ENCODE results near the gene FILIP1.

The FILIP1 gene

DNA sequence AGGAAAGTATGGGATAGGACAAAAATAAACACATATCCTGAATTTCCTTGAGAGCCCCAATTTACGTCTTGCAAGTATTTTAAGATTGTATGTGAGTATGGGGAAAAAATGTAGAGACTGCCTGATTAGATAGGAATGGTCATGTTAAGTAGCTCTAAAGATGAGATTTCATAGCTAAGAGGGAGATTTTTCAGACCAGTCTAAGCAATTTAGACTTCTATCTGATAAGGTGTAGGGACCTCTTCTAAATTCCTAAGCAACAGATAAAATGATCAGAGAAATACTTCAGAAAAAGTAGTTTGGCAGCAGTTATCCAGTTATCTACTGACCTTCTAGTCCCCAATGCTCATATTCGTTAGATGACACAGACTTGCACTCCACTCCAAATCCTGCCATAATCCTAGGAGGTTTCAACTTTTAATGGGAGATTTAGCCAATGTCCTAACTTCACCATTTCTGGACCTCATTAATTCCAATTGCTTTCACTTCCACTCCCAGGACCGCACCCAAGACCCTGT is 90.0 kb downstream of the FILIP1 start:
- H3K27ac ChIP-seq (ENCODE audit: low read depth, low read length) = no peak overlapping the region
- H4K20me1 ChIP-seq (ENCODE audit: low read depth, low read length) = no peaks in the 10 kb centered on the region
- no peak overlapping the region for H3K4me2 ChIP-seq (ENCODE audit: low read depth, low read length, poor library complexity, severe bottlenecking)
- no peaks in the 10 kb centered on the region for H3K79me2 ChIP-seq (ENCODE audit: insufficient read depth, low read length)
- H3K9ac ChIP-seq (ENCODE audit: low read length) = no peak overlapping the region
- no peaks in the 10 kb centered on the region for H3K36me3 ChIP-seq (ENCODE audit: low read length)
- H3K27me3 ChIP-seq (ENCODE audit: low read length) = no peaks in the 10 kb centered on the region
- H3F3A ChIP-seq (ENCODE audit: insufficient read depth) = no peaks in the 10 kb centered on the region
- TF ChIP-seq EZH2phosphoT487 (conservative IDR thresholded peaks at IDR 0.05; ENCODE audit: low read length) = no peak
- no peak overlapping the region for H2AFZ ChIP-seq (ENCODE audit: low read depth, low read length, severe bottlenecking)
- no peaks in the 10 kb centered on the region for H3K9me3 ChIP-seq (ENCODE audit: insufficient read depth, low read length)
- H3K9me2 ChIP-seq (replicated peaks; ENCODE audit: insufficient read depth, low read length) = no peaks in the 10 kb centered on the region
- H3K4me3 ChIP-seq (ENCODE audit: insufficient read depth, low read length, poor library complexity, severe bottlenecking) = no peak overlapping the region

DNA sequence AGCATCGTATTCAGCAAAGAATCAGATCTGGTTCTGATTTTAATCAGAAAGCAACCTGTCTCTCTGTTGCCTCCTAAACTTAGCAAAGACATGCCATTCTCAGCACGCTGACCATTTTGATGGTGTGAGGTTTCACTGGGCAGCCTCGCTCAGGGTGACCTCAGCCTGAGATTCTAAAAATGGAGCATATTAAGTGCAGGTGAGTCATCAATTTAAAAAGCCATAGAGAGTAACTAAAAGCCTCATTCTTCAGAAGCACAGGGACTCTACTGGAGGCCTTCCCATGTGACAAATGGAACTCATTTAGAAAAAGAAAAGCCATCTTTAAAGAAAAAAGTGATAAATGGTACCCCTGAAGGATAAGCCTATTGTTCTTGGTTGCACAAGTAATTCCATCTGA is 91.3 kb downstream of the FILIP1 start:
- H3K27me3 ChIP-seq (ENCODE audit: low read length) = no peaks in the 10 kb centered on the region
- TF ChIP-seq, protein P1, sequence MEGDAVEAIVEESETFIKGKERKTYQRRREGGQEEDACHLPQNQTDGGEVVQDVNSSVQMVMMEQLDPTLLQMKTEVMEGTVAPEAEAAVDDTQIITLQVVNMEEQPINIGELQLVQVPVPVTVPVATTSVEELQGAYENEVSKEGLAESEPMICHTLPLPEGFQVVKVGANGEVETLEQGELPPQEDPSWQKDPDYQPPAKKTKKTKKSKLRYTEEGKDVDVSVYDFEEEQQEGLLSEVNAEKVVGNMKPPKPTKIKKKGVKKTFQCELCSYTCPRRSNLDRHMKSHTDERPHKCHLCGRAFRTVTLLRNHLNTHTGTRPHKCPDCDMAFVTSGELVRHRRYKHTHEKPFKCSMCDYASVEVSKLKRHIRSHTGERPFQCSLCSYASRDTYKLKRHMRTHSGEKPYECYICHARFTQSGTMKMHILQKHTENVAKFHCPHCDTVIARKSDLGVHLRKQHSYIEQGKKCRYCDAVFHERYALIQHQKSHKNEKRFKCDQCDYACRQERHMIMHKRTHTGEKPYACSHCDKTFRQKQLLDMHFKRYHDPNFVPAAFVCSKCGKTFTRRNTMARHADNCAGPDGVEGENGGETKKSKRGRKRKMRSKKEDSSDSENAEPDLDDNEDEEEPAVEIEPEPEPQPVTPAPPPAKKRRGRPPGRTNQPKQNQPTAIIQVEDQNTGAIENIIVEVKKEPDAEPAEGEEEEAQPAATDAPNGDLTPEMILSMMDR (IDR thresholded peaks at IDR 0.05; ENCODE audit: insufficient read depth, low read length, poor library complexity, severe bottlenecking) = no peak
- no peak for TF ChIP-seq EZH2phosphoT487 (conservative IDR thresholded peaks at IDR 0.05; ENCODE audit: low read length)
- no peak overlapping the region for H2AFZ ChIP-seq (ENCODE audit: low read depth, low read length, severe bottlenecking)
- no peak overlapping the region for H3K9ac ChIP-seq (ENCODE audit: low read length)
- H3K79me2 ChIP-seq (ENCODE audit: insufficient read depth, low read length) = no peaks in the 10 kb centered on the region
- no peaks in the 10 kb centered on the region for H3K9me3 ChIP-seq (ENCODE audit: insufficient read depth, low read length)
- H3K27ac ChIP-seq (ENCODE audit: low read depth, low read length) = no peak overlapping the region
- H3K4me2 ChIP-seq (ENCODE audit: low read depth, low read length, poor library complexity, severe bottlenecking) = no peak overlapping the region
- H3K4me3 ChIP-seq (ENCODE audit: insufficient read depth, low read length, poor library complexity, severe bottlenecking) = no peak overlapping the region
- H4K20me1 ChIP-seq (ENCODE audit: low read depth, low read length) = no peaks in the 10 kb centered on the region
- no peaks in the 10 kb centered on the region for H3K9me2 ChIP-seq (replicated peaks; ENCODE audit: insufficient read depth, low read length)
- H3F3A ChIP-seq (ENCODE audit: insufficient read depth) = no peaks in the 10 kb centered on the region
- H3K36me3 ChIP-seq (ENCODE audit: low read length) = no peaks in the 10 kb centered on the region

DNA sequence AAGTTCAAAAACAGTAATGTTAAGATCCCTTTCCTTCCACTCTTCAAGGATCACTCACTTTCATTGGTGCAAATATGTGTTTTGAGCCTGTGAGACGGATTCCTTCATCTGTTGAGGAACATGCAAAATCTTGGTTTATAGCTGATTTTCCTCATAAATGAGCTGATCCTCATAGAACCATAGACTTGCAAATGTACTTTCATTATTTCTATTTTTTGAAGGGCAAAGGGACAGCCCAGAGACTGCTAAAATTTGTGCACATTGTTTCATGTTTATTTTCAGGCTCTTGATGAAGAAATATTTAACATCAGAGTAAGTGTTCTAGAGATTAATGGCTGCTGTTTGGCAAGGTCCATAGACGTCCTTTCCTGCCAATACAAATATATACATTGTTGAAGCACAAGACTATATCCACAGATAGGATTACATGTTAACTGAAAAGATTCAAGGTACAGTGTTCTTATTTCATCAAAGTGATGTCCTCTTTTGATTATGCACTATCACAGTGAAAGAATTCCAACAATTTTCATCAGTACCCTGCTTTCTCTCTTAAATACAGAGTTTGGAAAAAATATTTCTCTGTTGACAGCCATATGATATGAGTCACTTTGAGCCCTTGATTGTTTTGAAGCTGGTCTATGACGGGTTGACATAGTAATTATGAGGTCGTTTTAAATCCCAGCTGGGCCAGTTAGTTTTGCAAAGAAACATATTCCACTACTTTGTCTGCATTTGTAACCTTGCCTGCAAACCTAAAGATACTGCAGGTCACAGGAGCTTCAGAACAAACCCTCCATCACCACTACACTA is 95.7 kb downstream of the FILIP1 start:
- Histone ChIP-seq H3K9me3 (ENCODE audit: insufficient read depth, low read length) (no peaks in the 10 kb centered on the region), H3K36me3 (ENCODE audit: low read length) (no peaks in the 10 kb centered on the region), H3K9ac (ENCODE audit: low read length) (no peak overlapping the region), H2AFZ (ENCODE audit: low read depth, low read length, severe bottlenecking) (no peak overlapping the region), H3K79me2 (ENCODE audit: insufficient read depth, low read length) (no peaks in the 10 kb centered on the region), H3K9me2 (replicated peaks; ENCODE audit: insufficient read depth, low read length) (no peaks in the 10 kb centered on the region), H4K20me1 (ENCODE audit: low read depth, low read length) (no peaks in the 10 kb centered on the region), H3K27me3 (ENCODE audit: low read length) (no peaks in the 10 kb centered on the region), H3K27ac (ENCODE audit: low read depth, low read length) (no peak overlapping the region), H3K4me2 (ENCODE audit: low read depth, low read length, poor library complexity, severe bottlenecking) (no peak overlapping the region), H3F3A (ENCODE audit: insufficient read depth) (no peaks in the 10 kb centered on the region), H3K4me3 (ENCODE audit: insufficient read depth, low read length, poor library complexity, severe bottlenecking) (no peak overlapping the region)
- TF ChIP-seq, protein P1 (IDR thresholded peaks at IDR 0.05; ENCODE audit: insufficient read depth, low read length, poor library complexity, severe bottlenecking) = no peak
- no peak for TF ChIP-seq EZH2phosphoT487 (conservative IDR thresholded peaks at IDR 0.05; ENCODE audit: low read length)

DNA sequence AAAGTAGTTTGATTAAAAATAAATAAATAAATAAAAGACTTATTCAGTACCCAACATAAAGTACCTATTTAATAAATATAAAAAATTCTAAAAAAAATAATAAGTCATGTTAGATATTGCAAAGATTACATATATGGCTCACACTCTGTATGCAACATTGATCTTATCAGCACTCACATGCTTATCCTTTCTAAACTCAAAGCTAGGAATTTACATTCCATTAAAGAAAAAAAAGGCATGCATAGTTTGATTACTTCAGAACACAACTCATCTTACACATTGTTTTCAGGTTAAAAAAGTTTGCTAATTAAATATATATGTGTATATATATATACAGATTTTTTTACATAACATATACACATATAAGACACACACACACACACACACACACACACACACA is 96.4 kb downstream of the FILIP1 start:
- no peaks in the 10 kb centered on the region for H3K36me3 ChIP-seq (ENCODE audit: low read length)
- no peaks in the 10 kb centered on the region for H3K79me2 ChIP-seq (ENCODE audit: insufficient read depth, low read length)

More for the DNA sequence above, 96.4 kb downstream of the FILIP1 start:
- Histone ChIP-seq H2AFZ (ENCODE audit: low read depth, low read length, severe bottlenecking) (no peak overlapping the region), H3K4me3 (ENCODE audit: insufficient read depth, low read length, poor library complexity, severe bottlenecking) (no peak overlapping the region), H3K9me3 (ENCODE audit: insufficient read depth, low read length) (no peaks in the 10 kb centered on the region), H3F3A (ENCODE audit: insufficient read depth) (no peaks in the 10 kb centered on the region), H3K27ac (ENCODE audit: low read depth, low read length) (no peak overlapping the region), H3K27me3 (ENCODE audit: low read length) (no peaks in the 10 kb centered on the region), H3K9ac (ENCODE audit: low read length) (no peak overlapping the region), H4K20me1 (ENCODE audit: low read depth, low read length) (no peaks in the 10 kb centered on the region), H3K4me2 (ENCODE audit: low read depth, low read length, poor library complexity, severe bottlenecking) (no peak overlapping the region), H3K9me2 (replicated peaks; ENCODE audit: insufficient read depth, low read length) (no peaks in the 10 kb centered on the region)
- no peak for TF ChIP-seq EZH2phosphoT487 (conservative IDR thresholded peaks at IDR 0.05; ENCODE audit: low read length)
- TF ChIP-seq, protein P1 (IDR thresholded peaks at IDR 0.05; ENCODE audit: insufficient read depth, low read length, poor library complexity, severe bottlenecking) = no peak

Data from SU-DHL-6 (cell line).